Effector memory CD8-positive, alpha-beta T cell (primary cell): ENCODE measurements around the gene FBXW12.

Source experiments
- ATAC-seq: fragments of 150-1000 bp; cut with Tn5 transposase; replicated peaks from 2 replicates; pipeline ENCODE4 v1.10.0; 2021; ENCODE audit warnings: mild to moderate bottlenecking, moderate library complexity
- DNase-seq, 3 experiments: peaks; one replicate each; pipeline ENCODE4 v3.0.0; 2021
- H3K27ac Mint-ChIP-seq, 2 donors: one replicate each; pipeline ENCODE4 v1.8.0; 2022; ENCODE audit warnings: mild to moderate bottlenecking in 2 of 2, mixed read lengths in 2 of 2, moderate library complexity in 2 of 2
- H3K27me3 Mint-ChIP-seq, 2 donors: one replicate each; pipeline ENCODE4 v1.8.0; 2022; ENCODE audit warnings: mixed read lengths in 2 of 2
- H3K36me3 Mint-ChIP-seq: one replicate; pipeline ENCODE4 v1.8.0; 2022; ENCODE audit warnings: mild to moderate bottlenecking, moderate library complexity, mixed read lengths; ENCODE audit not compliant: insufficient read depth
- H3K4me1 Mint-ChIP-seq, 2 donors: one replicate each; pipeline ENCODE4 v1.8.0; 2022; ENCODE audit warnings: low read depth in 2 of 2, mixed read lengths in 2 of 2
- H3K4me3 Mint-ChIP-seq, 2 donors: one replicate each; pipeline ENCODE4 v1.8.0; 2022; ENCODE audit warnings: mild to moderate bottlenecking in 2 of 2, mixed read lengths in 2 of 2, moderate library complexity in 2 of 2
- H3K9me3 Mint-ChIP-seq, 2 donors: one replicate each; pipeline ENCODE4 v1.8.0; 2022; ENCODE audit warnings: mixed read lengths in 2 of 2

FBXW12 gene

GRCh38 chr3:48426401-48426909, 54.4 kb downstream of the FBXW12 start:
- no peak for DNase-seq
- Mint-ChIP-seq H3K4me1 (peaks cover 4 to 15% of the 10 kb centered on the region in 2 donors), H3K27me3 (peaks cover 0 to 13% of the 10 kb centered on the region in 2 donors), H3K36me3 (peaks cover 9% of the 10 kb centered on the region), H3K27ac (no peak overlapping the region), H3K4me3 (no peak overlapping the region), H3K9me3 (no peaks in the 10 kb centered on the region)
- no peak for ATAC-seq

DNA sequence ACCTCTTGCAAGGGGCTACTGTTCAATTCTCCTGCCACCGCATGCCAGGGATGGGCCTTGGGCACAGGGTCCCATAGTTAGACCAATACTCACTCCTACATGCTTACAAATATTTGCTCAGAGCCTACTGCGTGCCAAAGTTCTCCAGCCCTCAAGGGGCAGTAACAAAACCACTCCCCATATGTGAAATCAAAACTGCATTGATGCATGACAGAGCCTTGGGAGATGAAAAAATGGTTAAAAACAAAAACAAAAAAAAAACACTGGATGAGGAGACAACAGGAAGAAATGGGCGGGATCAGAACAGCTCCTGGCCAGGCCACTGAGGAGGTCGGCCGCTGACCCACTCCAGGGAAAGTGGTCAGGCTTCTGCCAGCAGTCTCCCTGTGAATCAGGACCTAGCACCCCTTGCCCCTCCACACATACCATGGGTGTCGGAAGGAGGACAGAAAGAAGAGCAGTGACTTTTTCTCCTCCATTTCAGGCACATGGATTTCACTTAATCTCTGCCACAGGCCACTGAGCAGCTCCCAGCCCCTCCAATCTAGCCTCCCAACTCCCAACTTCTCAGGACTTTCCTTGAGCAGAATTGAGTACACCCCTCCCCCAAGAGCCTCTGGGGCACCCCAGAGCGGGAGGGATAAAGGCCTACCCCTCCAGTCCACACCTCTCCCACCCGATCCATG, 55.1 kb downstream of the FBXW12 start:
- Mint-ChIP-seq H3K9me3 (no peaks in the 10 kb centered on the region), H3K27me3 (peaks cover 0 to 13% of the 10 kb centered on the region in 2 donors), H3K27ac (peak overlapping the region in 1 of 2 donors; percentile 68), H3K4me1 (peaks cover 4 to 15% of the 10 kb centered on the region in 2 donors), H3K36me3 (peaks cover 9% of the 10 kb centered on the region), H3K4me3 (peak overlapping the region in 1 of 2 donors; percentile 8)
- DNase-seq (no peak), ATAC-seq (no peak)

- peak overlapping the region in 1 of 2 donors; percentile 68 for H3K27ac Mint-ChIP-seq
- DNase-seq (no peak), ATAC-seq (no peak)
Measured at GRCh38 chr3:48427630-48427962, 55.6 kb downstream of the FBXW12 start.

GRCh38 chr3:48428088-48428571, 56.1 kb downstream of the FBXW12 start:
- H3K4me1 Mint-ChIP-seq: peaks cover 4 to 15% of the 10 kb centered on the region in 2 donors

More at GRCh38 chr3:48427630-48427962, 55.6 kb downstream of the FBXW12 start:
- peaks cover 4 to 15% of the 10 kb centered on the region in 2 donors for H3K4me1 Mint-ChIP-seq
- H3K36me3 Mint-ChIP-seq: peaks cover 9% of the 10 kb centered on the region
- H3K27me3 Mint-ChIP-seq: peaks cover 0 to 13% of the 10 kb centered on the region in 2 donors
- H3K9me3 Mint-ChIP-seq: no peaks in the 10 kb centered on the region
- peak overlapping the region; percentile 26 to 28 for H3K4me3 Mint-ChIP-seq

GRCh38 chr3:48428572-48429316, 56.7 kb downstream of the FBXW12 start:
- no peak for ATAC-seq
- Mint-ChIP-seq H3K4me1 (peaks cover 4 to 15% of the 10 kb centered on the region in 2 donors), H3K4me3 (peak overlapping the region; percentile 26 to 28), H3K27me3 (peaks cover 0 to 13% of the 10 kb centered on the region in 2 donors), H3K9me3 (no peaks in the 10 kb centered on the region), H3K36me3 (peaks cover 12% of the 10 kb centered on the region), H3K27ac (no peak overlapping the region)
- DNase-seq: no peak

More at GRCh38 chr3:48428088-48428571, 56.1 kb downstream of the FBXW12 start:
- peak overlapping the region; percentile 26 to 28 for H3K4me3 Mint-ChIP-seq
- peaks cover 9% of the 10 kb centered on the region for H3K36me3 Mint-ChIP-seq
- peak overlapping the region in 1 of 2 donors; percentile 68 for H3K27ac Mint-ChIP-seq
- H3K9me3 Mint-ChIP-seq: no peaks in the 10 kb centered on the region
- ATAC-seq: no peak
- peaks cover 0 to 13% of the 10 kb centered on the region in 2 donors for H3K27me3 Mint-ChIP-seq
- DNase-seq: no peak

- peak; percentile 73 for ATAC-seq
- Mint-ChIP-seq H3K9me3 (no peaks in the 10 kb centered on the region), H3K4me1 (peaks cover 4 to 17% of the 10 kb centered on the region in 2 donors), H3K4me3 (peak overlapping the region; percentile 85 to 87), H3K27ac (peak overlapping the region; percentile 69 to 85), H3K27me3 (peaks cover 0 to 13% of the 10 kb centered on the region in 2 donors), H3K36me3 (peaks cover 12% of the 10 kb centered on the region)
- peak; percentile 44 to 57 (median 49) for DNase-seq
Measured at GRCh38 chr3:48429317-48429959, 57.4 kb downstream of the FBXW12 start.

GRCh38 chr3:48429960-48430707, 58.1 kb downstream of the FBXW12 start, which contains the start of gene PLXNB1:
Gene PLXNB1, minus strand, starts transcription at chr3:48430086. Its CDS starts 5,475 bp downstream, at chr3:48424611.
- H3K27me3 Mint-ChIP-seq: peaks cover 0 to 13% of the 10 kb centered on the region in 2 donors
- peaks cover 4 to 22% of the 10 kb centered on the region in 2 donors for H3K4me1 Mint-ChIP-seq
- H3K27ac Mint-ChIP-seq: peak within 1 kb of the TSS; percentile 69 to 85
- DNase-seq (no peak), ATAC-seq (peak; percentile 3)
- H3K36me3 Mint-ChIP-seq: peaks cover 12% of the 10 kb centered on the region
- H3K4me3 Mint-ChIP-seq: peak within 1 kb of the TSS; percentile 85 to 87
- H3K9me3 Mint-ChIP-seq: no peaks in the 10 kb centered on the region

DNA sequence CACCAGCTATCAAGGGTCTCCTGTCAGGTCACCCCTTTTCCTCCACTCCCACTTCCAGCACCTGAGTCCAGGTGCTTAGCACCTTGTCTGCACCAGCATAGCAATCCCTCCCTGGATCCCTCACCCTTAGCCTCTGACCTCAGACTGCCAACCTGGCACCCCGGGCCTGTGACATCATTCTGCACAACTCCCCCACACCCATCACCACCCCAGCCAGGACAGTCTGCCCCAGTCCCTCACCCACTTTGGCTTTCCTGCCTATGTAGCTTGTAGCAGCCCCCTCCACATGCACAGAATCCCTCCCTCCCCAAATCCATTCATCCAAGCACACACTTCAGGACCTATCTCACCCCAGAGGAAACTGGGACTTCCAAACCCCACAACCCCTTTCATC, 58.7 kb downstream of the FBXW12 start:
- Mint-ChIP-seq H3K36me3 (peaks cover 12% of the 10 kb centered on the region), H3K4me3 (peak overlapping the region; percentile 85 to 87), H3K9me3 (no peaks in the 10 kb centered on the region), H3K4me1 (peaks cover 4 to 24% of the 10 kb centered on the region in 2 donors), H3K27ac (peak overlapping the region in 1 of 2 donors; percentile 69), H3K27me3 (peaks cover 0 to 13% of the 10 kb centered on the region in 2 donors)
- DNase-seq (no peak), ATAC-seq (no peak)

GRCh38 chr3:48431224-48432029, 59.4 kb downstream of the FBXW12 start:
- H3K36me3 Mint-ChIP-seq: peaks cover 12% of the 10 kb centered on the region
- H3K4me1 Mint-ChIP-seq: peaks cover 4 to 24% of the 10 kb centered on the region in 2 donors
- DNase-seq: no peak
- ATAC-seq: no peak
- peak overlapping the region; percentile 85 to 87 for H3K4me3 Mint-ChIP-seq
- H3K27ac Mint-ChIP-seq: peak overlapping the region; percentile 13 to 69
- no peaks in the 10 kb centered on the region for H3K9me3 Mint-ChIP-seq
- H3K27me3 Mint-ChIP-seq: peaks cover 0 to 13% of the 10 kb centered on the region in 2 donors

- Mint-ChIP-seq H3K4me1 (peaks cover 0 to 24% of the 10 kb centered on the region in 2 donors), H3K27me3 (peaks cover 0 to 8% of the 10 kb centered on the region in 2 donors), H3K36me3 (peaks cover 12% of the 10 kb centered on the region), H3K9me3 (no peaks in the 10 kb centered on the region), H3K4me3 (no peak overlapping the region), H3K27ac (no peak overlapping the region)
- ATAC-seq (no peak), DNase-seq (no peak)
Measured at GRCh38 chr3:48432411-48433371, 60.7 kb downstream of the FBXW12 start.

- no peaks in the 10 kb centered on the region for H3K9me3 Mint-ChIP-seq
- H3K27me3 Mint-ChIP-seq: no peaks in the 10 kb centered on the region
- DNase-seq (no peak), ATAC-seq (no peak)
- H3K27ac Mint-ChIP-seq: no peak overlapping the region
- H3K36me3 Mint-ChIP-seq: peaks cover 12% of the 10 kb centered on the region
- no peak overlapping the region for H3K4me3 Mint-ChIP-seq
- H3K4me1 Mint-ChIP-seq: peaks cover 0 to 23% of the 10 kb centered on the region in 2 donors
Measured at GRCh38 chr3:48433472-48434118, 61.6 kb downstream of the FBXW12 start.
